ENCODE measurements around the gene YEATS4. TPM values are rescaled to one million over a fixed set of nuclear protein-coding genes. Genes with fewer than 3 reads are reported as not detected.

Gene YEATS4
- total and polyA plus RNA-seq, 9 of the 15 experiments (the other 6 are each of a cell fraction or from before 2014, with no cell fraction given): 25.9 to 92.2 (median 49.2) TPM

DNA sequence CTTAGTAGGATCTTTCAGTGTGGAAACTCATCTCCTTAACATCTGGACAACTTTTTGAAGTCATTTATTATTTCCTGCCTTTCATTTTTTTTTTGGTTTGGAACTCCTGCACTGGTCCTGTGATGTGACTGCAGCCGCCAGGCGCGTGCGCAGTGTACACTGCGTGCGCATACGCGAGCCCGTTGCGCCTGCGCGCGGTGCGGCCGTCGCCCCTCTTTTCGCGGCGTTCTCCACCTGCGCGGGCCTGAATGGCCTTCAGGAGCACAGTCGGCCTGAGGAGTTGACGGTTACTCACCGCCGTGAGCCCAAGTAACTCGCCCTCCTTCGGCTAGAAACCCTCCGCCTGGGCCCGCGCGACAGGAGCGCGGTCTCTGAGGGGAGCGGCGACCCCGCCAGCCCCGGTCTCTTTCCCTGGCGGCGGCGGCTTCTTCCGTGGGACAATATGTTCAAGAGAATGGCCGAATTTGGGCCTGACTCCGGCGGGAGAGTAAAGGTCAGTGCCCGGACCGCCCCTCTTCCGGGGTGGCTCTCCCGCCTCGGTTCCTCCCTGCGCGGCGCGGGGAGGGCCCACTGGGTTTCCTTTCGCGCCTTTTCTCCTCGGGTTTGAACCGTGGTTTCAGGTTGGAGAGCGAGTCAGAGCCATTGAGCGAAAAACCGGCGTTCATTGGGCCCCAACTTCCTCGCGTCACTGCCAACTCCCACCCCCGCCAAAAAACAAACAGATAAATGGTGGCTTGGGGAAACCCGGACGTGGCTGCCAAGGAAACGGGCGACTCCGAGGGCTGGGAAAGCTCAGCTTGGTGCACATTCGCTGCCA, at the start of gene YEATS4 (continued):
- TF ChIP-seq CHD7 (IDR thresholded peaks at IDR 0.05; ENCODE audit: low read depth, low read length) (no peak), PHF21A (IDR thresholded peaks at IDR 0.05; ENCODE audit: borderline replicate concordance, low read depth) (peak; percentile 85; the same call in 1 of the 2 replicates), KDM4B (IDR thresholded peaks at IDR 0.05; ENCODE audit: borderline replicate concordance in 2 of 2, low read depth in 1 of 2) (peak in 1 of 2 experiments; percentile 35; a peak in 1 of 4 replicates), ZBTB9 (CRISPR knock-in tag; IDR thresholded peaks at IDR 0.05) (peak; percentile 56; the same call in 1 of the 2 replicates), MBD2 (IDR thresholded peaks at IDR 0.05; ENCODE audit: borderline replicate concordance, low read depth) (peak; percentile 55; the same call in 1 of the 2 replicates), YY1 (IDR thresholded peaks at IDR 0.05; ENCODE audit: borderline replicate concordance in 1 of 3, control insufficient read depth in 1 of 3, extremely low read depth in 1 of 3, insufficient read depth in 3 of 3, insufficient read length in 1 of 3, insufficient replicate concordance in 2 of 3, low read depth in 1 of 3, low read length in 2 of 3) (peak; percentile 30 to 89 (median 76)), ZBTB1 (CRISPR knock-in tag; IDR thresholded peaks at IDR 0.05; ENCODE audit: borderline replicate concordance, low read depth) (0 out of 2 replicates have a peak, but pooled peaks have one; percentile 57), FOS (IDR thresholded peaks at IDR 0.05; ENCODE audit: extremely low read depth, insufficient read length) (no peak)
